Measurements from ENCODE around the gene GAB2.

The GAB2 gene

GRCh38 chr11:78257654-78258053 is 160.0 kb downstream of the GAB2 start:
- TF ChIP-seq TAF1 (IDR thresholded peaks at IDR 0.05; ENCODE audit: low read depth, low read length): no peak
- TF ChIP-seq PAX5 (IDR thresholded peaks at IDR 0.05; ENCODE audit: insufficient read depth, low read length, severe bottlenecking): no peak
- no peak for TF ChIP-seq POLR2AphosphoS5 (IDR thresholded peaks at IDR 0.05; ENCODE audit: low read depth, low read length)
- TF ChIP-seq POLR2A (IDR thresholded peaks at IDR 0.05; ENCODE audit: low read depth, low read length): no peak
- TF ChIP-seq SPI1 (IDR thresholded peaks at IDR 0.05; ENCODE audit: low read depth, low read length): no peak
- no peak for TF ChIP-seq POU2F2 (IDR thresholded peaks at IDR 0.05; ENCODE audit: low read depth, low read length)
- DNase-seq (ENCODE audit: insufficient read length, low spot score) (no peak), FAIRE-seq (no peak)

- no peak for TF ChIP-seq POLR2AphosphoS5 (IDR thresholded peaks at IDR 0.05; ENCODE audit: low read depth, low read length)
- no peak for TF ChIP-seq POU2F2 (IDR thresholded peaks at IDR 0.05; ENCODE audit: low read depth, low read length)
- FAIRE-seq (no peak), DNase-seq (ENCODE audit: insufficient read length, low spot score) (no peak)
Observed at GRCh38 chr11:78256962-78257361, 160.7 kb downstream of the GAB2 start.

GRCh38 chr11:78255919-78256318 is 161.7 kb downstream of the GAB2 start:
- no peak for FAIRE-seq
- no peak for TF ChIP-seq PAX5 (IDR thresholded peaks at IDR 0.05; ENCODE audit: insufficient read depth, low read length, severe bottlenecking)
- TF ChIP-seq POLR2A (IDR thresholded peaks at IDR 0.05; ENCODE audit: low read depth, low read length): no peak
- no peak for TF ChIP-seq POU2F2 (IDR thresholded peaks at IDR 0.05; ENCODE audit: low read depth, low read length)
- TF ChIP-seq POLR2AphosphoS5 (IDR thresholded peaks at IDR 0.05; ENCODE audit: low read depth, low read length): no peak
- no peak for TF ChIP-seq TAF1 (IDR thresholded peaks at IDR 0.05; ENCODE audit: low read depth, low read length)
- TF ChIP-seq SPI1 (IDR thresholded peaks at IDR 0.05; ENCODE audit: low read depth, low read length): no peak
- DNase-seq (ENCODE audit: insufficient read length, low spot score): no peak

- TF ChIP-seq POLR2AphosphoS5 (IDR thresholded peaks at IDR 0.05; ENCODE audit: low read depth, low read length): no peak
- no peak for TF ChIP-seq POU2F2 (IDR thresholded peaks at IDR 0.05; ENCODE audit: low read depth, low read length)
- no peak for TF ChIP-seq POLR2A (IDR thresholded peaks at IDR 0.05; ENCODE audit: low read depth, low read length)
- no peak for TF ChIP-seq SPI1 (IDR thresholded peaks at IDR 0.05; ENCODE audit: low read depth, low read length)
- no peak for TF ChIP-seq PAX5 (IDR thresholded peaks at IDR 0.05; ENCODE audit: insufficient read depth, low read length, severe bottlenecking)
- TF ChIP-seq TAF1 (IDR thresholded peaks at IDR 0.05; ENCODE audit: low read depth, low read length): no peak
- DNase-seq (ENCODE audit: insufficient read length, low spot score) (no peak), FAIRE-seq (no peak)
Observed at GRCh38 chr11:78254268-78254667, 163.4 kb downstream of the GAB2 start.

DNA sequence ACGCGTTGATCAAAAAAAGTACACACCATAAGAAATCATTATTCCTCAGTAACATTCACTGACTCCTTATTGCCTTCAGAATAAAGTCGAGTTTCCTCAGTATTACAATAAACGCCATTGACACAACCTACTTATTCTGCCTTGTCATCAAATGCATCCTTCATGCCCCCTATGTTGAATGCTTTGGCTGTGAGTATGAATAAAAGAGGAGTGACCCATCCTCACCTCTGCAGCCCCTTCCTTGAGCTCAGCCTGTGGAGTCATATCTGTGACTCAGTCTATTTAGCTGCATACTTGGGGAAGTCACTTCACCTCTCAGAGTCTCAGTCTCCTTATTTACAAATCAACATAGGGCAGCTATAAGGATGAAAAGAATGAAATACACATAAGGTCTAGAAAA is 163.8 kb downstream of the GAB2 start:
- TF ChIP-seq POU2F2 (IDR thresholded peaks at IDR 0.05; ENCODE audit: low read depth, low read length) (no peak), PAX5 (IDR thresholded peaks at IDR 0.05; ENCODE audit: insufficient read depth, low read length, severe bottlenecking) (no peak), POLR2A (IDR thresholded peaks at IDR 0.05; ENCODE audit: low read depth, low read length) (no peak)
- no peak for DNase-seq (ENCODE audit: insufficient read length, low spot score)
- no peak for FAIRE-seq

DNA sequence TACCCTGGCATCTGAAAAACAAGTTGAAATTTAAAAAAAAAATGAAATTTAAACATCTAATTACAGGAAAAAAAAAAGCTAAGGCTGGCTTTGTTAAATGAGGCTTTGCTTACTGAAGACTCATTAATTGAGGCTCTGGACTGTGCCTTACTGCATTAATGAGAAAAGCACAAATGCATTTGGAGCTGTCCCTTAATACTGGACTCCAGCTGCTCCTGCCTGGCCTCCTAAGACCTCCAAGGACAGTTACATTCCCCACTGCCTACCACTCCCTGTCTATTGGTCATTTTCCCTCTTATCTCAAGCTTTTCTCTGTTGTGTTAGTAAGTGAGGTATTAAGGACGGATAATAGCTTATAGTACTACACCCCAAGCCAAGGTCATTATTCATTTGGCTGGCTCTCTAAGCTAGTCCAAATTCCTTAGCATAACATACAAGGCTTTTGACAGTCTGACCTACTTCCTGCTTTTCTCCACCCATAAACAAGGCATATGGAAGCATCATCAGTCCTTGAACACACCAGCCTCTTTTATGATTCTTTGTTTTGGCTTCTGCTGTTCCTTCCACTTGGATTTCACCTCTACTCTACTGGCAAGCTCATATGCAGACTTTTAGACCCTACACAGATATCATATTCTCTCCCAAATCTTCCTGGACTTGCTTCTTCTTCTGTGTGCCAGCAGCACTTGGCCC is 166.4 kb downstream of the GAB2 start:
- no peak for TF ChIP-seq POU2F2 (IDR thresholded peaks at IDR 0.05; ENCODE audit: low read depth, low read length)
- TF ChIP-seq TAF1 (IDR thresholded peaks at IDR 0.05; ENCODE audit: low read depth, low read length): no peak
- no peak for TF ChIP-seq PAX5 (IDR thresholded peaks at IDR 0.05; ENCODE audit: insufficient read depth, low read length, severe bottlenecking)
- FAIRE-seq (no peak), DNase-seq (ENCODE audit: insufficient read length, low spot score) (no peak)

DNA sequence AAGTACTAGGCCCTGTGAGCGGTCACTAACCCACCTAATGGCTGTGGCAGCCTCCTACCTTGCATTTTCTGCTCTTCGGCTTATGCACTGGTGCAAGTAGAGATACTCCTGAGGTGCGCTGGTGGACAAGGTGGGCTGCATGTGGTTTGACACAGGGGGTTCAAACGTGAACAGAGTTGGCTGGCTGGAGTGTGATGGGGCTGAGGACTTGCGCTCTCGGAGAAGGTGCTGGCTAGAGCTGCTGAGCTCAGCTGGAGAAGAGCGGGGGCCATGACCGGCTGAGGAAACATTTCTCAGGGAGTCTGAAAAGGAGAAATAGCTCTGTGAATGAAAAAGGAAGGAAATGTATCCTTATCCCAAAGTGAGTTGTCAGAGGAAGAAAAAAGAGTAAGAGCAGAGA is 167.5 kb downstream of the GAB2 start:
- FAIRE-seq: no peak
- no peak for DNase-seq (ENCODE audit: insufficient read length, low spot score)
- TF ChIP-seq TAF1 (IDR thresholded peaks at IDR 0.05; ENCODE audit: low read depth, low read length): no peak
- TF ChIP-seq SPI1 (IDR thresholded peaks at IDR 0.05; ENCODE audit: low read depth, low read length): no peak
- no peak for TF ChIP-seq POU2F2 (IDR thresholded peaks at IDR 0.05; ENCODE audit: low read depth, low read length)
- no peak for TF ChIP-seq POLR2A (IDR thresholded peaks at IDR 0.05; ENCODE audit: low read depth, low read length)
- TF ChIP-seq POLR2AphosphoS5 (IDR thresholded peaks at IDR 0.05; ENCODE audit: low read depth, low read length): no peak
- TF ChIP-seq PAX5 (IDR thresholded peaks at IDR 0.05; ENCODE audit: insufficient read depth, low read length, severe bottlenecking): no peak

GRCh38 chr11:78248903-78249302 is 168.7 kb downstream of the GAB2 start:
- TF ChIP-seq TAF1 (IDR thresholded peaks at IDR 0.05; ENCODE audit: low read depth, low read length) (no peak), SPI1 (IDR thresholded peaks at IDR 0.05; ENCODE audit: low read depth, low read length) (peak; percentile 37; the same call in 1 of the 2 replicates)
- DNase-seq (ENCODE audit: insufficient read length, low spot score): no peak
- no peak for FAIRE-seq

- FAIRE-seq: no peak
- TF ChIP-seq SPI1 (IDR thresholded peaks at IDR 0.05; ENCODE audit: low read depth, low read length): no peak
- no peak for DNase-seq (ENCODE audit: insufficient read length, low spot score)
Observed at GRCh38 chr11:78248191-78248590, 169.4 kb downstream of the GAB2 start.

DNA sequence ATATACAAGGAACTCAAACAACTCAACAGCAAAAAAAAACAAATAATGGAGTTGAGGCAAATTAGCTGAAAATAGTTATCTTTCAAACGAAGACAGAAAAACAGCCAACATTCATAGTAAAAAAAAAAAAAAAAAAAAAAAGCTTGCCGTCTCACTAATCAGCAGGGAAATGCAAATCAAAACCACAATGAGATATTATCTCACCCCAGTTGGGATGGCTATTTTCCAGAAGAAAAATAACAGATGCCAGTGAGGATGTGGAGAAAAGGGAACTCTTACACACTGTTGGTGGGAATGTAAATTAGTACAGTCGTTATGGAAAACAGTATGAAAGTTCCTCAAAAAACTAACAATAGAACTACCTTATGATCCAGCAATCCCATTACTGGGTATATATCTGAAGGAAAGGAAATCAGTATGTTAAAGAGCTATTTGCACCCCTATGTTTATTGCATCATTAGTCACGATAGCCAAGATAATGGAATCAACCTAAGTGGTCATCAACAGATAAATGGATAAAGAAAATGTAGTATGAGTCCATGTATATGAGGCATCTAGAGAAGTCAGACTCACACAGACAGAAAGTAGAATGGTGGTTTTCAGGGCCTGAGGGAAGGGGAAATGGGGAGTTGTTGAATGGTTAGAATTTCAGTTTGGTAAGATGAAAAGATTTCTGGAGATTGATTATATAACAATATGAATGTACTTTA is 172.9 kb downstream of the GAB2 start:
- TF ChIP-seq SPI1 (IDR thresholded peaks at IDR 0.05; ENCODE audit: low read depth, low read length) (peak; percentile 26; the same call in 1 of the 2 replicates), POLR2A (IDR thresholded peaks at IDR 0.05; ENCODE audit: low read depth, low read length) (no peak)
- FAIRE-seq: no peak
- no peak for DNase-seq (ENCODE audit: insufficient read length, low spot score)

- no peak for FAIRE-seq
- no peak for DNase-seq (ENCODE audit: insufficient read length, low spot score)
Observed at GRCh38 chr11:78244080-78244479, 173.5 kb downstream of the GAB2 start.

More at GRCh38 chr11:78244080-78244479, 173.5 kb downstream of the GAB2 start:
- TF ChIP-seq PAX5 (IDR thresholded peaks at IDR 0.05; ENCODE audit: insufficient read depth, low read length, severe bottlenecking): no peak
- TF ChIP-seq POLR2A (IDR thresholded peaks at IDR 0.05; ENCODE audit: low read depth, low read length): no peak
- no peak for TF ChIP-seq SPI1 (IDR thresholded peaks at IDR 0.05; ENCODE audit: low read depth, low read length)
- no peak for TF ChIP-seq TAF1 (IDR thresholded peaks at IDR 0.05; ENCODE audit: low read depth, low read length)
- no peak for TF ChIP-seq POU2F2 (IDR thresholded peaks at IDR 0.05; ENCODE audit: low read depth, low read length)
- TF ChIP-seq POLR2AphosphoS5 (IDR thresholded peaks at IDR 0.05; ENCODE audit: low read depth, low read length): no peak
